Measurements from ENCODE around the gene KCNH1. TPM values are rescaled to one million over a fixed set of nuclear protein-coding genes. Genes with fewer than 3 reads are reported as not detected.
"Not testable (repeated sequence)": the region's sequence is repeated elsewhere in the genome, so short reads cannot be mapped to it uniquely, and the experiment has no call there.

The KCNH1 gene
- total RNA-seq, 2 donors from 2014 or later: not detected

GRCh38 chr1:210662291-210663050 is 471.5 kb downstream of the KCNH1 start:
- Mint-ChIP-seq H3K4me1 (peaks cover 3% of the 10 kb centered on the region), H3K36me3 (ENCODE audit: low read depth) (no peaks in the 10 kb centered on the region), H3K27ac (no peak overlapping the region), H3K27me3 (no peaks in the 10 kb centered on the region), H3K4me3 (no peak overlapping the region)
- ATAC-seq (no peak), DNase-seq (no peak)
- no peaks in the 10 kb centered on the region for H3K9me3 ChIP-seq (ENCODE audit: control insufficient read depth, low read length, poor library complexity, severe bottlenecking)

GRCh38 chr1:210661520-210661919 is 472.4 kb downstream of the KCNH1 start:
- not testable (repeated sequence) for H3K4me1 Mint-ChIP-seq; H3K9me3 ChIP-seq (ENCODE audit: control insufficient read depth, low read length, poor library complexity, severe bottlenecking); H3K27me3 Mint-ChIP-seq; H3K27ac Mint-ChIP-seq; H3K36me3 Mint-ChIP-seq (ENCODE audit: low read depth); DNase-seq; ATAC-seq; H3K4me3 Mint-ChIP-seq

GRCh38 chr1:210657806-210658205 is 476.1 kb downstream of the KCNH1 start:
- no peaks in the 10 kb centered on the region for H3K9me3 ChIP-seq (ENCODE audit: control insufficient read depth, low read length, poor library complexity, severe bottlenecking)
- Mint-ChIP-seq H3K4me3 (no peak overlapping the region), H3K36me3 (ENCODE audit: low read depth) (peaks cover 2% of the 10 kb centered on the region), H3K4me1 (no peaks in the 10 kb centered on the region), H3K27ac (no peak overlapping the region), H3K27me3 (no peaks in the 10 kb centered on the region)
- no peak for DNase-seq
- ATAC-seq: no peak

GRCh38 chr1:210655511-210655910 is 478.4 kb downstream of the KCNH1 start:
- ATAC-seq: no peak
- no peaks in the 10 kb centered on the region for H3K9me3 ChIP-seq (ENCODE audit: control insufficient read depth, low read length, poor library complexity, severe bottlenecking)
- no peak overlapping the region for H3K4me3 Mint-ChIP-seq
- DNase-seq: no peak
- no peak overlapping the region for H3K27ac Mint-ChIP-seq
- peaks cover 2% of the 10 kb centered on the region for H3K36me3 Mint-ChIP-seq (ENCODE audit: low read depth)
- H3K4me1 Mint-ChIP-seq: no peaks in the 10 kb centered on the region
- no peaks in the 10 kb centered on the region for H3K27me3 Mint-ChIP-seq

- peaks cover 2% of the 10 kb centered on the region for H3K36me3 Mint-ChIP-seq (ENCODE audit: low read depth)
- H3K9me3 ChIP-seq (ENCODE audit: control insufficient read depth, low read length, poor library complexity, severe bottlenecking): no peaks in the 10 kb centered on the region
- no peaks in the 10 kb centered on the region for H3K4me1 Mint-ChIP-seq
- no peak overlapping the region for H3K27ac Mint-ChIP-seq
- no peaks in the 10 kb centered on the region for H3K27me3 Mint-ChIP-seq
- no peak overlapping the region for H3K4me3 Mint-ChIP-seq
- DNase-seq: no peak
- no peak for ATAC-seq
These were observed 479.6 kb downstream of the KCNH1 start for GRCh38 chr1:210654176-210654981.

- H3K4me3 Mint-ChIP-seq: no peak overlapping the region
These were observed 480.2 kb downstream of the KCNH1 start for GRCh38 chr1:210653771-210654170.

GRCh38 chr1:210652329-210652954 is 481.5 kb downstream of the KCNH1 start:
- H3K9me3 ChIP-seq (ENCODE audit: control insufficient read depth, low read length, poor library complexity, severe bottlenecking): no peaks in the 10 kb centered on the region
- peaks cover 2% of the 10 kb centered on the region for H3K4me1 Mint-ChIP-seq
- DNase-seq (no peak), ATAC-seq (no peak)
- H3K4me3 Mint-ChIP-seq: no peak overlapping the region
- no peaks in the 10 kb centered on the region for H3K27me3 Mint-ChIP-seq
- peaks cover 2% of the 10 kb centered on the region for H3K36me3 Mint-ChIP-seq (ENCODE audit: low read depth)
- H3K27ac Mint-ChIP-seq: no peak overlapping the region

More at GRCh38 chr1:210653771-210654170, 480.2 kb downstream of the KCNH1 start:
- H3K27ac Mint-ChIP-seq: no peak overlapping the region
- peak; percentile 23 for ATAC-seq
- H3K9me3 ChIP-seq (ENCODE audit: control insufficient read depth, low read length, poor library complexity, severe bottlenecking): no peaks in the 10 kb centered on the region
- H3K27me3 Mint-ChIP-seq: no peaks in the 10 kb centered on the region
- H3K36me3 Mint-ChIP-seq (ENCODE audit: low read depth): peaks cover 2% of the 10 kb centered on the region
- no peaks in the 10 kb centered on the region for H3K4me1 Mint-ChIP-seq
- DNase-seq: no peak

GRCh38 chr1:210650403-210650802 is 483.5 kb downstream of the KCNH1 start:
- peaks cover 4% of the 10 kb centered on the region for H3K36me3 Mint-ChIP-seq (ENCODE audit: low read depth)

GRCh38 chr1:210648588-210649269 is 485.2 kb downstream of the KCNH1 start:
- Mint-ChIP-seq H3K27ac (no peak overlapping the region), H3K4me3 (no peak overlapping the region), H3K4me1 (peaks cover 7% of the 10 kb centered on the region), H3K36me3 (ENCODE audit: low read depth) (peaks cover 2% of the 10 kb centered on the region), H3K27me3 (no peaks in the 10 kb centered on the region)
- DNase-seq (no peak), ATAC-seq (no peak)
- no peaks in the 10 kb centered on the region for H3K9me3 ChIP-seq (ENCODE audit: control insufficient read depth, low read length, poor library complexity, severe bottlenecking)

More at GRCh38 chr1:210650403-210650802, 483.5 kb downstream of the KCNH1 start:
- H3K9me3 ChIP-seq (ENCODE audit: control insufficient read depth, low read length, poor library complexity, severe bottlenecking): no peaks in the 10 kb centered on the region
- H3K4me3 Mint-ChIP-seq: no peak overlapping the region
- no peaks in the 10 kb centered on the region for H3K27me3 Mint-ChIP-seq
- no peak overlapping the region for H3K27ac Mint-ChIP-seq
- no peak for ATAC-seq
- no peak for DNase-seq
- H3K4me1 Mint-ChIP-seq: peaks cover 7% of the 10 kb centered on the region

GRCh38 chr1:210647406-210648333 is 486.3 kb downstream of the KCNH1 start:
- no peaks in the 10 kb centered on the region for H3K27me3 Mint-ChIP-seq
- H3K4me1 Mint-ChIP-seq: peaks cover 7% of the 10 kb centered on the region
- H3K36me3 Mint-ChIP-seq (ENCODE audit: low read depth): peaks cover 2% of the 10 kb centered on the region
- no peak overlapping the region for H3K27ac Mint-ChIP-seq
- no peak overlapping the region for H3K4me3 Mint-ChIP-seq
- H3K9me3 ChIP-seq (ENCODE audit: control insufficient read depth, low read length, poor library complexity, severe bottlenecking): no peaks in the 10 kb centered on the region
- ATAC-seq (no peak), DNase-seq (no peak)

- ATAC-seq (no peak), DNase-seq (no peak)
- Mint-ChIP-seq H3K27me3 (no peaks in the 10 kb centered on the region), H3K27ac (no peak overlapping the region), H3K4me1 (peaks cover 7% of the 10 kb centered on the region), H3K36me3 (ENCODE audit: low read depth) (peaks cover 2% of the 10 kb centered on the region), H3K4me3 (no peak overlapping the region)
- no peaks in the 10 kb centered on the region for H3K9me3 ChIP-seq (ENCODE audit: control insufficient read depth, low read length, poor library complexity, severe bottlenecking)
These were observed 487.7 kb downstream of the KCNH1 start for GRCh38 chr1:210646258-210646616.

- DNase-seq (no peak), ATAC-seq (no peak)
- Mint-ChIP-seq H3K4me3 (no peak overlapping the region), H3K27ac (no peak overlapping the region), H3K27me3 (no peaks in the 10 kb centered on the region), H3K36me3 (ENCODE audit: low read depth) (peaks cover 2% of the 10 kb centered on the region), H3K4me1 (peaks cover 7% of the 10 kb centered on the region)
- no peaks in the 10 kb centered on the region for H3K9me3 ChIP-seq (ENCODE audit: control insufficient read depth, low read length, poor library complexity, severe bottlenecking)
These were observed 488.2 kb downstream of the KCNH1 start for GRCh38 chr1:210645582-210646257.

Measured in T-helper 17 cell (primary cell).